HFFc6 (cell line): ENCODE measurements around the gene TAF8. TPM values are rescaled to one million over a fixed set of nuclear protein-coding genes. Genes with fewer than 3 reads are reported as not detected.

ENCODE experiments used
- DNase-seq: peaks from one replicate; pipeline ENCODE4 v3.0.0-alpha.2; 2018
- H3K27ac Mint-ChIP-seq: 2 replicates; pipeline ENCODE4 v1.8.0; 2020; ENCODE audit warnings: mild to moderate bottlenecking, mixed read lengths
- H3K27me3 Mint-ChIP-seq: 2 replicates; pipeline ENCODE4 v1.8.0; 2021; ENCODE audit warnings: mild to moderate bottlenecking, moderate library complexity, mixed read lengths; ENCODE audit not compliant: insufficient read depth
- H3K36me3 Mint-ChIP-seq: 2 replicates; pipeline ENCODE4 v1.8.0; 2021; ENCODE audit warnings: low read depth, mixed read lengths
- H3K4me1 Mint-ChIP-seq: 2 replicates; pipeline ENCODE4 v1.8.0; 2020; ENCODE audit warnings: low read depth, mixed read lengths
- H3K4me3 Mint-ChIP-seq: 2 replicates; pipeline ENCODE4 v1.8.0; 2020; ENCODE audit warnings: mild to moderate bottlenecking, moderate library complexity, mixed read lengths
- H3K9me3 Mint-ChIP-seq: 2 replicates; pipeline ENCODE4 v1.8.0; 2020; ENCODE audit warnings: mild to moderate bottlenecking, mixed read lengths
- total RNA-seq, 6 experiments: library from RNA; stranded (reverse); fragmentation: NEBNext Ultra II Directional; extraction: Animal tissue kit (Norgen Biotek cat#: 25700); gene quantifications; 2 replicates in 1 of 6; 3 replicates in 5 of 6; pipeline ENCODE4 v1.2.3, GENCODE V29; 2021
- TF ChIP-seq, protein P1 (sequence below): fragments of 200-600 bp; sonication (generic); IDR thresholded peaks from 2 replicates; pipeline ENCODE4 v1.5.0; 2021; ENCODE audit warnings: antibody characterized with exemption, mild to moderate bottlenecking

The TAF8 gene
- total RNA-seq, 6 experiments from 2014 or later, result 14.9 to 19.0 (median 16.0) TPM

DNA sequence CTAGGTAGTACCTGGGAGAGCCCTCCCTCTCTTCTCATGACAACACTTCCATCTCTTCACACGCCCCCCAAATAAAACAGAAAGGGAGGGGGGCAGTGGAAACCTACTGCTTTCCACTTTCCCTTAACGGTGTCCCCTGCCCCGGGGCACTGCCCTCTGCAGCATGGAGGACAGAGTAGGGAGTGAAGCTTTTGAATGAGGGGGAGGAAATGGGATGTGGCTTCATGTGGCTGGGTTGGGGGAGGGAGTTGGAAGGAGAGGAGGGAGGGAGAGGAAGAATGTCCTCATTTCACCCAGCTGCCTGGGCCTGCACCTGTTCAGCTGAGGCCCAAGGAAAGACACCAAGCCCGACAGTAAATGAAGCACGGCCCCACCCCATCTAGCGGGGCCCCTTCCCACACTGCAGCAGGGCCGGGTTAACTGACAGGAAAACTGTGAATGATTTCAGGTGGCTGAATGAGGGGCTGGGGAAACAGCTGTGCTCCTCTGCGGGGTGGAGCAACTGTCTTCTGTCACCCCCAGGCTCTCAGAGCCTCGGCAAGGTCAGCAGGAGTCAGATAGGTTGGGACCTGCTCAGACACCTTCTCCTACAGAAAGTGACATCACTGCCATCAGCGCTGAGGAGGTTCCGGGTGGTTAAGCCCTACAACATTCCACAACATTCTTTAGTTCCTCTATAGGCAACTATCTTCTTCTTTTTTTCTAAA, 40.0 kb upstream of the TAF8 start:
- Mint-ChIP-seq H3K4me1 (peaks cover 13% of the 10 kb centered on the region), H3K27ac (no peak overlapping the region), H3K9me3 (no peaks in the 10 kb centered on the region), H3K36me3 (no peaks in the 10 kb centered on the region), H3K4me3 (no peak overlapping the region), H3K27me3 (peaks cover 9% of the 10 kb centered on the region)
- TF ChIP-seq, protein P1, sequence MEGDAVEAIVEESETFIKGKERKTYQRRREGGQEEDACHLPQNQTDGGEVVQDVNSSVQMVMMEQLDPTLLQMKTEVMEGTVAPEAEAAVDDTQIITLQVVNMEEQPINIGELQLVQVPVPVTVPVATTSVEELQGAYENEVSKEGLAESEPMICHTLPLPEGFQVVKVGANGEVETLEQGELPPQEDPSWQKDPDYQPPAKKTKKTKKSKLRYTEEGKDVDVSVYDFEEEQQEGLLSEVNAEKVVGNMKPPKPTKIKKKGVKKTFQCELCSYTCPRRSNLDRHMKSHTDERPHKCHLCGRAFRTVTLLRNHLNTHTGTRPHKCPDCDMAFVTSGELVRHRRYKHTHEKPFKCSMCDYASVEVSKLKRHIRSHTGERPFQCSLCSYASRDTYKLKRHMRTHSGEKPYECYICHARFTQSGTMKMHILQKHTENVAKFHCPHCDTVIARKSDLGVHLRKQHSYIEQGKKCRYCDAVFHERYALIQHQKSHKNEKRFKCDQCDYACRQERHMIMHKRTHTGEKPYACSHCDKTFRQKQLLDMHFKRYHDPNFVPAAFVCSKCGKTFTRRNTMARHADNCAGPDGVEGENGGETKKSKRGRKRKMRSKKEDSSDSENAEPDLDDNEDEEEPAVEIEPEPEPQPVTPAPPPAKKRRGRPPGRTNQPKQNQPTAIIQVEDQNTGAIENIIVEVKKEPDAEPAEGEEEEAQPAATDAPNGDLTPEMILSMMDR, result no peak
- no peak for DNase-seq

- H3K4me1 Mint-ChIP-seq, result peaks cover 13% of the 10 kb centered on the region
- H3K36me3 Mint-ChIP-seq, result no peaks in the 10 kb centered on the region
- H3K4me3 Mint-ChIP-seq, result no peak overlapping the region
- H3K27ac Mint-ChIP-seq, result no peak overlapping the region
- TF ChIP-seq, protein P1, result no peak
- H3K27me3 Mint-ChIP-seq, result peaks cover 9% of the 10 kb centered on the region
- DNase-seq, result no peak
- H3K9me3 Mint-ChIP-seq, result no peaks in the 10 kb centered on the region
These were observed 39.4 kb upstream of the TAF8 start for GRCh38 chr6:42010909-42011308.

GRCh38 chr6:42012501-42013133, 37.7 kb upstream of the TAF8 start:
- TF ChIP-seq, protein P1, result no peak
- Mint-ChIP-seq H3K4me3 (no peak overlapping the region), H3K27ac (peak overlapping the region; percentile 10; the same call in 1 of the 2 replicates), H3K27me3 (peaks cover 7% of the 10 kb centered on the region), H3K9me3 (no peaks in the 10 kb centered on the region), H3K4me1 (peaks cover 24% of the 10 kb centered on the region), H3K36me3 (no peaks in the 10 kb centered on the region)
- DNase-seq, result peak; percentile 20

- TF ChIP-seq, protein P1, result no peak
- no peaks in the 10 kb centered on the region for H3K36me3 Mint-ChIP-seq
- peak overlapping the region; percentile 10; the same call in 1 of the 2 replicates for H3K27ac Mint-ChIP-seq
- DNase-seq, result peak; percentile 67
- peaks cover 25% of the 10 kb centered on the region for H3K4me1 Mint-ChIP-seq
- peaks cover 5% of the 10 kb centered on the region for H3K27me3 Mint-ChIP-seq
- H3K4me3 Mint-ChIP-seq, result no peak overlapping the region
- H3K9me3 Mint-ChIP-seq, result no peaks in the 10 kb centered on the region
These were observed 37.2 kb upstream of the TAF8 start for GRCh38 chr6:42013134-42013516.

GRCh38 chr6:42017021-42017643, 33.2 kb upstream of the TAF8 start:
- peak; percentile 83 for DNase-seq
- Mint-ChIP-seq H3K4me3 (peak overlapping the region; percentile 35), H3K36me3 (no peaks in the 10 kb centered on the region), H3K4me1 (peaks cover 28% of the 10 kb centered on the region), H3K27me3 (peaks cover 4% of the 10 kb centered on the region), H3K27ac (peak overlapping the region; percentile 58; the same call in 1 of the 2 replicates), H3K9me3 (no peaks in the 10 kb centered on the region)
- TF ChIP-seq, protein P1, result no peak
